HG02981 (cell line): ENCODE data around the gene RPS3.
"Not testable (repeated sequence)": the region's sequence is repeated elsewhere in the genome, so short reads cannot be mapped to it uniquely, and the experiment has no call there.

Experiments
- ATAC-seq: cut with Tn5 transposase; IDR thresholded peaks from one replicate; pipeline ENCODE4 v1.9.1; 2021; ENCODE audit warnings: mild to moderate bottlenecking, moderate library complexity; ENCODE audit not compliant: unreplicated experiment

RPS3 gene

DNA sequence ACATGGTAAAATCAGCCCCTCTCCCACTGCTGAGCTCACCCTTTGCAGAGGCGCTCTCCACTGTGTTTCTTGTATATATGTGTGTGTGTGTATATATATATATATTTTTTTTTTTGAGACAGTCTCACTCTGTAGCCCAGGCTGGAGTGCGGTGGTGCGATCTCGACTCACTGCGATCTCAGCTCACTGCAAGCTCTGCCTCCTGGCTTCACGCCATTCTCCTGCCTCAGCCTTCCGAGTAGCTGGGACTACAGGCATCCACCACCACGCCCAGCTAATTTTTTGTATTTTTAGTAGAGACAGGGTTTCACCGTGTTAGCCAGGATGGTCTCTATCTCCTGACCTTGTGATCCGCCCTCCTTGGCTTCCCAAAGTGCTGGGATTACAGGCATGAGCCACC is 13.8 kb downstream of the RPS3 start:
- not testable (repeated sequence) for ATAC-seq

GRCh38 chr11:75413864-75414263 is 14.5 kb downstream of the RPS3 start:
- ATAC-seq, result no peak

GRCh38 chr11:75420224-75421034 is 21.1 kb downstream of the RPS3 start:
- no peak for ATAC-seq

DNA sequence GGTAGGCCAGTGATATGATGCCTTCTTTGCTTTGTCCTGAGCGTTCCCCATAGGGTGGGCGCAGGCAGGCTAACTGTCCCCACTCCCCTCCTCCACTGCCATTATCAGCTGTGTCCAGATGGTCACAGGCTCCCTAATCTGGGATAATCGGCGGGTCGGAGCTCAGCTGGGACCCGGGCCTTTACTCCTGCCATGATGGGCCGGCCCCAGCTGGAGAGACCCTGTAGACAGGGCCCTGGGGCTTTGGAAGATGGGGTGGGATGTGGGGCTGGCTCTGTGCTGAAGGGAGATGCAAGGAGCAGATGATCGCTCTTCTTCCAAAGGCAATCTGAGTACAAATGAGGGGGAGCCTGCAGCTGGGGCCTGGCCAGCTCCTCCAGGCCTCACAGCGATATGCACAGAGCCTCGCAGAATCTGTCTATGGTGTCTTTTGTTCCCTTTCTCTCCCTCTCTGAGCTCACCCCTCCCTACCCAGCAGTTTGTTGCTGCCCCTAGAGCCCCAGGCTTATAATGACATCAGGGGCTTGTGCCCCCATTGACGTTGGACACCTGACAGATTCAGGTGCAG is 21.8 kb downstream of the RPS3 start:
- no peak for ATAC-seq

DNA sequence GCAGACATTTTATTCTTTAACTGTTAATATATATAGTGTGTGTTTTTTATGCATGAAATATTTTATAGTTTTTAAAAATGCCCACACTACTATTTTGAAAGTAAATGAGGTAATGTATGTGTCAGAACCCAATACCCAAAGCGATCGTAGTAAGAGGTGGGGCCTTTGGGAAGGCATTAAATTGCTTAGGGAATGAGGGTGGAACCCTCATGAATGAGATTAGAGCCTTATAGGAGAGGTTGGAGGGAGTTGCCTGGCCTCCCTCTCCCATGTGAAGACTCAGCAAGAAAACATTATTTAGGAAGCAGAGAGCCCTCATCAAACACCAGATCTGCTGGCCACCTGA is 22.6 kb downstream of the RPS3 start:
- no peak for ATAC-seq

- ATAC-seq, result no peak
Measured at GRCh38 chr11:75422248-75423231, 23.2 kb downstream of the RPS3 start.

DNA sequence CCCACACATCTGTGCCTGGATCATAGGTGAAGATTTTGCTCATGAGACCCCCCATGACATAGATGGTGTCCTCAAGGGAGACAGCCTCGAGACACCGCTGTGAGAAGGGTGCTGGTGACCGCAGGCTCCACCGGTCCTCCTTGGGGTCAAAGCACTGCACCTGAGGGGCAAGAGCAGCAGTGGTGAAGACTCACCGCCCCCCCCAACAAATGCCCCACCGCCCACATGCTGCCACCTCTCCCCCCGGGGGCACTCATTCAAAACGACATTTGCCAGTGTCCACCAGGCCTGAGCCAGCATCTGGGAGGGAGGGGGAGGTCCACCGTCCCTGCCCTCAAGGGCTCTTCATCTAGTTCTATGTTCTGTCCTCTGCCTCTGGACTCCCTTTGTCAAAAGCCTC is 24.4 kb downstream of the RPS3 start:
- no peak for ATAC-seq

DNA sequence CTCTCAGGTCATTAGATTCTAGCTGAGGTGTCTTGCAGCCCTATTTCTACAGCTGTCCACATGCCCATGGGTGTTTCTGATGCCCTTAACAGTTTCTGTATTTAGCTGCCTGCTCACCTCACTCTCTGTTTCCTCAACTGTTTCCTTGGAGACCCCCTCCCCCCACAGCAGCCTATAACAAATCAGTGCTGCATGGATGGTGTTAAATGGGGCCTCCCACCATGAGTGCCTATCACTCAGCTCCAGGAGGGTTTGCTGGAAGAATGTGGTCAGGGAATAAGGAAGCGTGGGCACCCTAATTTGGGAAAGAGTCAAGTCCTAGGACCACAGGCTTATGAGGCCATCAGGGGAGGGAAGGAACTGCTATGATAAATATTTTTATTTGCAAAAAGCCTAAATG is 25.1 kb downstream of the RPS3 start:
- no peak for ATAC-seq

GRCh38 chr11:75425422-75425821 is 26.1 kb downstream of the RPS3 start:
- ATAC-seq, result no peak

DNA sequence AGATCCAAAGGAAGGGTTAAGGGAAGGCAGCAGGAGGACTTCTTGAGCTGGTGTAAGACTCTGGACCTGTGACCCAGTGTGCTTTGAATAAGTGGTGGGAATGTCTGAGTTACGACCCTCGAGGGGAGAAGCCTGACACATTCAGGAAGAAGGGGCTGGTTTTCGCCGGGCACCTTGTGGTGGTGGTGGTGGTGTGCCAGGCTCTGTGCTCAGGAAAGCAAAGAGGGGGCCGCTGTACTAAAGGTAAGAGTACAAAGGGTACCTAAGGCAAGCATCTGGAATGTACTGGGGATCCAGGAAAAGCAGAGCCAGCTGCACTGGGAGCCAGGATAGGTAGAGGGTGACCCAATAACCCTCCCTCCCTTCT is 27.4 kb downstream of the RPS3 start:
- ATAC-seq, result no peak

DNA sequence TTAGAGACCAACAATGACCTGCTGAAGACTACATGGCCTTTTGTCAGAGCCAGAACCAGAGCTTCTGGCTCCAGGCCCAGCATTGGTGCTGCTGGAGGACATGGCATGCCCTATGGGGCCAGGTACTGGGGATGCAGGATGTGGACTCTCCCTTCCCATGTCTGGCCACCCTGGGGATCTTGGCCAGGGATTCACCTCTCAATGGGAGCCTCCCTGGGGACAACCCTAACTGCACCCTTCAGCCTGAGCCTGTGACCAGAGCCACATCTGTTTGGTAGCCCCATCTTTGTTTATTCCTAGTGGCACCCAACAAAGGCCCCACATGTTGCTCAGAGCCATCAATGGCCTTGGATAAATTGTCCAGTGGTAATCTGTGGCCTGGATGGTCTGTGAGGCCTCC is 27.9 kb downstream of the RPS3 start:
- no peak for ATAC-seq

GRCh38 chr11:75428281-75428724 is 29.0 kb downstream of the RPS3 start:
- no peak for ATAC-seq

DNA sequence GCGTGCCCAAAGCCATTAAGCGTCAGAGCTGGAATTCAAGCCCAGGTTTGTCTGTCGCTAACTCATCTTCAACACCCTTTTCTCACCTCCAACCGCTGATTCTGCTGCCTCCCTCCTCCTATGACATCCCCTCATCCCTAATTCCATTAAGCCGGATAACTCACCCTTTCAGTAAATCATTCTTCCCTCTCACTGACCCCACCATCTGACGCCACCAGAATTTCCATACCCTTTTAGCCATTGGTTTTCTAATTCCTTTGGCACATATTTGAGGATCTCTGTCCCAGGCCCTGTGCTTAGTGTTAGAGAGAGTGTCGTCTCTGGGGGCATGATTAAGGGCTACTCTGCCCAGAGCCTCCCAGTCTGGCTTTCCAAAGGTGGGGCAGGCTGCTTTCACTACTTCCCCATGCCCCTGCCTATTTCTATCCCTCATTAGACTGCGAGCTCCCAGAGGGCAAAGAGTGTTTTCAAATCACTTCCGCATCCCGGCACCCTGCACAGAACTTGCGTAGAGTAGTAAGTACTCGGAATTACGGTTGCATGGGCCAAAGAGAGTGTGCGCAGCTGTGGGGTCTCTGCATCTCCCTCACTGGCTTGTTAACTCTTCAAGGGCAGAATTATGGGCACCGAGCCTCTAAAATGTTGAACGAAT is 29.8 kb downstream of the RPS3 start:
- no peak for ATAC-seq

- no peak for ATAC-seq
Measured at GRCh38 chr11:75429641-75429901, 30.3 kb downstream of the RPS3 start.

GRCh38 chr11:75429902-75430713 is 30.8 kb downstream of the RPS3 start:
- no peak for ATAC-seq

GRCh38 chr11:75430714-75431532 is 31.6 kb downstream of the RPS3 start:
- ATAC-seq, result no peak

GRCh38 chr11:75431533-75432525 is 32.5 kb downstream of the RPS3 start:
- ATAC-seq, result no peak

GRCh38 chr11:75432911-75433321 is 33.6 kb downstream of the RPS3 start, which contains the start of gene KLHL35:
Gene KLHL35, minus strand, starts transcription at chr11:75433203. Its CDS starts 2,574 bp downstream, at chr11:75430629.
- no peak for ATAC-seq
